SU-DHL-6 (cell line): ENCODE results near the gene DIP2C.
"Not testable (repeated sequence)": the region's sequence is repeated elsewhere in the genome, so short reads cannot be mapped to it uniquely, and the experiment has no call there.

Experiments
- H2AFZ ChIP-seq: fragments of 200-600 bp; sonication (generic); 2 replicates; pipeline ENCODE4 v1.6.1; 2014; ENCODE audit warnings: low read depth, mild to moderate bottlenecking, moderate library complexity, mixed read lengths, antibody characterized with exemption, low read length; ENCODE audit not compliant: severe bottlenecking
- H3F3A ChIP-seq: fragments of 200-600 bp; shearing (Covaris generic); 2 replicates; pipeline ENCODE4 v1.6.0; 2016; ENCODE audit warnings: antibody characterized with exemption, mild to moderate bottlenecking; ENCODE audit not compliant: insufficient read depth
- H3K27ac ChIP-seq: fragments of 200-600 bp; sonication (generic); 2 replicates; pipeline ENCODE4 v1.5.1; 2016; ENCODE audit warnings: low read depth, mild to moderate bottlenecking, low read length, moderate library complexity, mixed read lengths
- H3K27me3 ChIP-seq: fragments of 200-600 bp; sonication (generic), shearing (Covaris generic); 2 replicates; pipeline ENCODE4 v1.6.0; 2014; ENCODE audit warnings: mild to moderate bottlenecking, low read length
- H3K36me3 ChIP-seq: fragments of 200-600 bp; sonication (generic); 2 replicates; pipeline ENCODE4 v1.6.1; 2014; ENCODE audit warnings: mild to moderate bottlenecking, low read length, mixed read lengths
- H3K4me2 ChIP-seq: fragments of 300-600, 200-600 bp; shearing (Covaris generic), sonication (generic); 2 replicates; pipeline ENCODE4 v1.6.0; 2014; ENCODE audit warnings: low read length, low read depth, mild to moderate bottlenecking; ENCODE audit not compliant: poor library complexity, severe bottlenecking
- H3K4me3 ChIP-seq: fragments of 200-600 bp; sonication (generic); 2 replicates; pipeline ENCODE4 v1.5.1; 2014; ENCODE audit warnings: antibody characterized with exemption, low read length, mild to moderate bottlenecking, mixed read lengths; ENCODE audit not compliant: insufficient read depth, poor library complexity, severe bottlenecking
- H3K79me2 ChIP-seq: fragments of 200-600 bp; sonication (generic); 2 replicates; pipeline ENCODE4 v1.6.1; 2014; ENCODE audit warnings: mild to moderate bottlenecking, low read length, moderate library complexity; ENCODE audit not compliant: insufficient read depth
- H3K9ac ChIP-seq: fragments of 200-600 bp; sonication (generic); 2 replicates; pipeline ENCODE4 v1.7.0; 2014; ENCODE audit warnings: mild to moderate bottlenecking, low read length
- H3K9me2 ChIP-seq: fragments of 200-600 bp; sonication (generic); replicated peaks from 2 replicates; pipeline ENCODE4 v1.6.1; 2014; ENCODE audit warnings: low read length; ENCODE audit not compliant: insufficient read depth
- H3K9me3 ChIP-seq: fragments of 200-600 bp; sonication (generic); 2 replicates; pipeline ENCODE4 v1.6.1; 2014; ENCODE audit warnings: low read length, mixed read lengths; ENCODE audit not compliant: insufficient read depth
- H4K20me1 ChIP-seq: fragments of 200-600 bp; sonication (generic); 2 replicates; pipeline ENCODE4 v1.6.1; 2014; ENCODE audit warnings: low read depth, mild to moderate bottlenecking, antibody characterized with exemption, low read length, moderate library complexity, mixed read lengths
- CTCF ChIP-seq: fragments of 200-600 bp; sonication (generic); IDR thresholded peaks from one replicate; pipeline ENCODE4 v1.5.1; 2017; ENCODE audit warnings: antibody characterized with exemption, mild to moderate bottlenecking, low read length, moderate library complexity; ENCODE audit not compliant: insufficient read depth, poor library complexity, severe bottlenecking
- EZH2phosphoT487 ChIP-seq: fragments of 200-600 bp; sonication (generic), shearing (Covaris generic); conservative IDR thresholded peaks from 2 replicates; pipeline ENCODE4 v1.6.1; 2018; ENCODE audit warnings: mild to moderate bottlenecking, antibody characterized with exemption, low read length, moderate library complexity, mixed read lengths

Gene DIP2C

DNA sequence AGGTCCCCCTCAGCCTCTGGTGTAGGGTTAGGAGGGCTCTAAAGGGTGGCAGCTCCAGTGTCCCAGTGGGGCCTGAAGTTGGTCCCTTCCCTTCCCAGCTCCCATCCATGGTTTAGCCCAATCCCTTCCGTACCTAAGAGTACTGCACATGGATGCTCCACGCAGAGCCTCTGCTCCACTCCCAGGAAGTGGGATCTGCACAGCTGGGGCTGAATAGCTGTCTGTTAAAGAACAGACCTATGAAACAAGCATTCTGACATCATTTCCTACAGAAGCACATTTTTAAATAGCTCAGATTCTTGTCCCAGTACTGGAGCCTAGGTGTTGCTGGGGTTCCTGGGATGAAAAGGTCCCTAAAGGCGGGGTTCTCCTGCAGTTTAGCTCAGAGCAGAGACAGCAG is 418.3 kb downstream of the DIP2C start:
- Histone ChIP-seq H3K4me3 (no peak overlapping the region), H3K36me3 (no peaks in the 10 kb centered on the region), H3K27me3 (no peaks in the 10 kb centered on the region), H2AFZ (no peak overlapping the region), H3K9ac (no peak overlapping the region), H3F3A (no peaks in the 10 kb centered on the region), H3K27ac (no peak overlapping the region), H3K9me2 (no peaks in the 10 kb centered on the region), H3K9me3 (no peaks in the 10 kb centered on the region), H3K79me2 (no peaks in the 10 kb centered on the region), H4K20me1 (no peaks in the 10 kb centered on the region), H3K4me2 (no peak overlapping the region)
- no peak for TF ChIP-seq CTCF
- no peak for TF ChIP-seq EZH2phosphoT487

GRCh38 chr10:269440-270074 is 419.9 kb downstream of the DIP2C start:
- Histone ChIP-seq H3K27ac (no peak overlapping the region), H4K20me1 (no peaks in the 10 kb centered on the region), H3K9me3 (no peaks in the 10 kb centered on the region), H3K36me3 (no peaks in the 10 kb centered on the region), H2AFZ (no peak overlapping the region), H3K4me2 (no peak overlapping the region), H3K79me2 (no peaks in the 10 kb centered on the region), H3K9ac (no peak overlapping the region), H3F3A (no peaks in the 10 kb centered on the region), H3K27me3 (no peaks in the 10 kb centered on the region), H3K4me3 (no peak overlapping the region), H3K9me2 (no peaks in the 10 kb centered on the region)
- TF ChIP-seq EZH2phosphoT487: no peak
- no peak for TF ChIP-seq CTCF

DNA sequence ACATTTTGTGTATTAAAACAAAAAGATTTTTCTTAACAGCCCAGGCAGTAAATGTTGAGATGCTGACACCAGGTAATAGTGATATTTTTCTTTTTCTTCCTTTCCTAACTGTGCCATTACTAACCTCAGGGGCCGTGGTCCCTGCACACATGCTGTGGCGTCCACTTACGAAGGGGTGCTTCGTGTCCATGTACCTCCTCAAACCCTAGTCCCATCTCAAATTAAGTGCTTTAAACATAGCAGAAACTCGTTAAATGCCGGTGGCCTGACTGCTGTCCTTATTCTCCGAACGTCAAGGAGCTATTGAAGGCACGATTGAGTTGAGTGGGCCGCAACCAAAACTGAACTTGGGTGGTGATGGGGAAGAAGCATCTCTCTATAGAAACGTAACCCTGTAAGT is 421.8 kb downstream of the DIP2C start:
- H3K27ac ChIP-seq: no peak overlapping the region
- no peak for TF ChIP-seq CTCF
- H3K9me3 ChIP-seq: no peaks in the 10 kb centered on the region
- H3K79me2 ChIP-seq: no peaks in the 10 kb centered on the region
- no peaks in the 10 kb centered on the region for H4K20me1 ChIP-seq
- H3K36me3 ChIP-seq: no peaks in the 10 kb centered on the region
- no peaks in the 10 kb centered on the region for H3K9me2 ChIP-seq
- H2AFZ ChIP-seq: no peak overlapping the region
- no peak overlapping the region for H3K4me3 ChIP-seq
- H3K4me2 ChIP-seq: no peak overlapping the region
- no peaks in the 10 kb centered on the region for H3F3A ChIP-seq
- no peak overlapping the region for H3K9ac ChIP-seq
- no peaks in the 10 kb centered on the region for H3K27me3 ChIP-seq

DNA sequence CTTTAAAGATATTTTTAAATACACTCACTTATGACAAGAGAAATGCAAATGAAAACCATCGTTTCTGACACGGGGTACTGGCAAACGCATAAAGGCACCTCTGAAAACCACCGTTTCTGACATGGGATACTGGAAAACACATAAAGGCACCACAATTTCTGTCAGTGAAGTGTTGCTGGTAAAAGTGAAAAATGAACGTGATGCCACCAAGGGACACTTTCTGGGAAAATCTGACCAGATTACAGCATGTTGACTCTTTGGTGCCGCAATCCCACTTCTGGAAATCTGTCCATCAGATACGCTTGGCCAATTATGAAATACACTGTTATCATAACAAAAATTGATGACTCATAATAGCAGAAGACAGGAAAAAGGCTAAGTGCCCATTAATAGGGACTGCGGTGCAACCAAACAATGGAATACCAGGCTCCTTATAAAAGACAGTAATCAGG is 422.5 kb downstream of the DIP2C start:
- no peak overlapping the region for H3K9ac ChIP-seq
- H3K9me2 ChIP-seq: no peaks in the 10 kb centered on the region
- no peaks in the 10 kb centered on the region for H3K27me3 ChIP-seq
- H3K4me2 ChIP-seq: no peak overlapping the region
- H3K27ac ChIP-seq: no peak overlapping the region
- H4K20me1 ChIP-seq: no peaks in the 10 kb centered on the region
- no peak overlapping the region for H3K4me3 ChIP-seq
- H3K9me3 ChIP-seq: no peaks in the 10 kb centered on the region
- H3K79me2 ChIP-seq: no peaks in the 10 kb centered on the region
- H3K36me3 ChIP-seq: no peaks in the 10 kb centered on the region
- no peaks in the 10 kb centered on the region for H3F3A ChIP-seq
- TF ChIP-seq CTCF: no peak
- no peak for TF ChIP-seq EZH2phosphoT487
- no peak overlapping the region for H2AFZ ChIP-seq

DNA sequence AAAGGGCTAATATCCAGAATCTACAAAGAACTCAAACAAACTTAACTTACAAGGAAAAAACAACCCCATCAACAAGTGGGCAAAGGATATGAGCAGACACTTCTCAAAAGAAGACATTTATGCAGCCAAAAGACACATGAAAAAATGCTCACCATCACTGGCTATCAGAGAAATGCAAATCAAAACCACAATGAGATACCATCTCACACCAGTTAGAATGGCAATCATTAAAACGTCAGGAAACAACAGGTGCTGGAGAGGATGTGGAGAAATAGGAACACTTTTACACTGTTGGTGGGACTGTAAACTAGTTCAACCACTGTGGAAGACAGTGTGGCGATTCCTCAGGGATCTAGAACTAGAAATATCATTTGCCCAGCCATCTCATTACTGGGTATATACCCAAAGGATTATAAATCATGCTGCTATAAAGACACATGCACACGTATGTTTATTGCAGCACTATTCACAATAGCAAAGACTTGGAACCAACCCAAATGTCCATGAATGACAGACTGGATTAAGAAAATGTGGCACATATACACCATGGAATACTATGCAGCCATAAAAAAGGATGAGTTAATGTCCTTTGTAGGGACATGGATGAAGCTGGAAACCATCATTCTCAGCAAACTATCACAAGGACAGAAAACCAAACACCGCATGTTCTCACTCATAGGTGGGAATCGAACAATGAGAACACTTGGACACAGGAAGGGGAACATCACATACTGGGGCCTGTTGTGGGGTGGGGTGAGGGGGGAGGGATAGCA is 423.5 kb downstream of the DIP2C start:
- not testable (repeated sequence) for H3K27ac ChIP-seq, H3K9me2 ChIP-seq, H3F3A ChIP-seq, H3K4me2 ChIP-seq, H3K36me3 ChIP-seq, H3K4me3 ChIP-seq, H3K9me3 ChIP-seq, H3K27me3 ChIP-seq, H3K79me2 ChIP-seq, H3K9ac ChIP-seq, H4K20me1 ChIP-seq, H2AFZ ChIP-seq
